PFSK-1 (cell line): ENCODE data around the gene HFE.

Experiments
- FOXP2 ChIP-seq: optimal IDR thresholded peaks from 2 replicates; pipeline ENCODE3; 2011; ENCODE audit warnings: borderline replicate concordance, control low read depth, inconsistent platforms; ENCODE audit not compliant: insufficient read depth; ENCODE audit errors: extremely low read length, extremely low read depth
- POLR2AphosphoS5 ChIP-seq: IDR thresholded peaks from 2 replicates; pipeline ENCODE4 v1.6.1; 2012; ENCODE audit warnings: low read depth, mild to moderate bottlenecking, control low read depth, low read length, moderate library complexity
- SIN3A ChIP-seq: IDR thresholded peaks from 2 replicates; pipeline ENCODE4 v1.6.1; 2012; ENCODE audit warnings: mild to moderate bottlenecking, low read length, moderate library complexity, borderline replicate concordance; ENCODE audit not compliant: insufficient read depth
- TAF1 ChIP-seq: IDR thresholded peaks from 2 replicates; pipeline ENCODE4 v1.6.1; 2012; ENCODE audit warnings: low read length, control low read depth, borderline replicate concordance; ENCODE audit not compliant: insufficient read depth
- TF ChIP-seq, protein P1 (sequence below), 2 experiments: IDR thresholded peaks; 2 replicates each; pipeline versions ENCODE4 v1.6.1 to v1.8.0; 2011 to 2012; ENCODE audit warnings: low read depth in 2 of 2, low read length in 2 of 2, control low read depth in 1 of 2, inconsistent platforms in 1 of 2, mild to moderate bottlenecking in 1 of 2, moderate library complexity in 1 of 2; ENCODE audit not compliant: insufficient read depth in 1 of 2

The HFE gene

DNA sequence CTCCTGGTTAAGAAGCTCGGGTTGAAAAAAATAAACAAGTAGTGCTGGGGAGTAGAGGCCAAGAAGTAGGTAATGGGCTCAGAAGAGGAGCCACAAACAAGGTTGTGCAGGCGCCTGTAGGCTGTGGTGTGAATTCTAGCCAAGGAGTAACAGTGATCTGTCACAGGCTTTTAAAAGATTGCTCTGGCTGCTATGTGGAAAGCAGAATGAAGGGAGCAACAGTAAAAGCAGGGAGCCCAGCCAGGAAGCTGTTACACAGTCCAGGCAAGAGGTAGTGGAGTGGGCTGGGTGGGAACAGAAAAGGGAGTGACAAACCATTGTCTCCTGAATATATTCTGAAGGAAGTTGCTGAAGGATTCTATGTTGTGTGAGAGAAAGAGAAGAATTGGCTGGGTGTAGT, 2.0 kb downstream of the HFE start:
- TF ChIP-seq, protein P1, sequence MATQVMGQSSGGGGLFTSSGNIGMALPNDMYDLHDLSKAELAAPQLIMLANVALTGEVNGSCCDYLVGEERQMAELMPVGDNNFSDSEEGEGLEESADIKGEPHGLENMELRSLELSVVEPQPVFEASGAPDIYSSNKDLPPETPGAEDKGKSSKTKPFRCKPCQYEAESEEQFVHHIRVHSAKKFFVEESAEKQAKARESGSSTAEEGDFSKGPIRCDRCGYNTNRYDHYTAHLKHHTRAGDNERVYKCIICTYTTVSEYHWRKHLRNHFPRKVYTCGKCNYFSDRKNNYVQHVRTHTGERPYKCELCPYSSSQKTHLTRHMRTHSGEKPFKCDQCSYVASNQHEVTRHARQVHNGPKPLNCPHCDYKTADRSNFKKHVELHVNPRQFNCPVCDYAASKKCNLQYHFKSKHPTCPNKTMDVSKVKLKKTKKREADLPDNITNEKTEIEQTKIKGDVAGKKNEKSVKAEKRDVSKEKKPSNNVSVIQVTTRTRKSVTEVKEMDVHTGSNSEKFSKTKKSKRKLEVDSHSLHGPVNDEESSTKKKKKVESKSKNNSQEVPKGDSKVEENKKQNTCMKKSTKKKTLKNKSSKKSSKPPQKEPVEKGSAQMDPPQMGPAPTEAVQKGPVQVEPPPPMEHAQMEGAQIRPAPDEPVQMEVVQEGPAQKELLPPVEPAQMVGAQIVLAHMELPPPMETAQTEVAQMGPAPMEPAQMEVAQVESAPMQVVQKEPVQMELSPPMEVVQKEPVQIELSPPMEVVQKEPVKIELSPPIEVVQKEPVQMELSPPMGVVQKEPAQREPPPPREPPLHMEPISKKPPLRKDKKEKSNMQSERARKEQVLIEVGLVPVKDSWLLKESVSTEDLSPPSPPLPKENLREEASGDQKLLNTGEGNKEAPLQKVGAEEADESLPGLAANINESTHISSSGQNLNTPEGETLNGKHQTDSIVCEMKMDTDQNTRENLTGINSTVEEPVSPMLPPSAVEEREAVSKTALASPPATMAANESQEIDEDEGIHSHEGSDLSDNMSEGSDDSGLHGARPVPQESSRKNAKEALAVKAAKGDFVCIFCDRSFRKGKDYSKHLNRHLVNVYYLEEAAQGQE (IDR thresholded peaks at IDR 0.05; ENCODE audit: insufficient read depth in 1 of 2, low read depth in 2 of 2, low read length in 2 of 2), result no peak
- no peak for TF ChIP-seq TAF1
- no peak for TF ChIP-seq FOXP2
- TF ChIP-seq SIN3A, result no peak
- no peak for TF ChIP-seq POLR2AphosphoS5

DNA sequence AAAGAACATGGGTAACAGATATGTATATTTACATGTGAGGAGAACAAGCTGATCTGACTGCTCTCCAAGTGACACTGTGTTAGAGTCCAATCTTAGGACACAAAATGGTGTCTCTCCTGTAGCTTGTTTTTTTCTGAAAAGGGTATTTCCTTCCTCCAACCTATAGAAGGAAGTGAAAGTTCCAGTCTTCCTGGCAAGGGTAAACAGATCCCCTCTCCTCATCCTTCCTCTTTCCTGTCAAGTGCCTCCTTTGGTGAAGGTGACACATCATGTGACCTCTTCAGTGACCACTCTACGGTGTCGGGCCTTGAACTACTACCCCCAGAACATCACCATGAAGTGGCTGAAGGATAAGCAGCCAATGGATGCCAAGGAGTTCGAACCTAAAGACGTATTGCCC, 5.2 kb downstream of the HFE start:
- TF ChIP-seq POLR2AphosphoS5, result no peak
- no peak for TF ChIP-seq SIN3A
- TF ChIP-seq TAF1, result no peak
- TF ChIP-seq, protein P1 (IDR thresholded peaks at IDR 0.05; ENCODE audit: insufficient read depth in 1 of 2, low read depth in 2 of 2, low read length in 2 of 2), result no peak
- no peak for TF ChIP-seq FOXP2

DNA sequence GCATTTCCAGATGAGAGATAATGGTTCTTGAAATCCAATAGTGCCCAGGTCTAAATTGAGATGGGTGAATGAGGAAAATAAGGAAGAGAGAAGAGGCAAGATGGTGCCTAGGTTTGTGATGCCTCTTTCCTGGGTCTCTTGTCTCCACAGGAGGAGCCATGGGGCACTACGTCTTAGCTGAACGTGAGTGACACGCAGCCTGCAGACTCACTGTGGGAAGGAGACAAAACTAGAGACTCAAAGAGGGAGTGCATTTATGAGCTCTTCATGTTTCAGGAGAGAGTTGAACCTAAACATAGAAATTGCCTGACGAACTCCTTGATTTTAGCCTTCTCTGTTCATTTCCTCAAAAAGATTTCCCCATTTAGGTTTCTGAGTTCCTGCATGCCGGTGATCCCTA, 6.8 kb downstream of the HFE start:
- TF ChIP-seq TAF1 (no peak), POLR2AphosphoS5 (no peak), SIN3A (no peak), FOXP2 (no peak)
- TF ChIP-seq, protein P1 (IDR thresholded peaks at IDR 0.05; ENCODE audit: insufficient read depth in 1 of 2, low read depth in 2 of 2, low read length in 2 of 2), result no peak

DNA sequence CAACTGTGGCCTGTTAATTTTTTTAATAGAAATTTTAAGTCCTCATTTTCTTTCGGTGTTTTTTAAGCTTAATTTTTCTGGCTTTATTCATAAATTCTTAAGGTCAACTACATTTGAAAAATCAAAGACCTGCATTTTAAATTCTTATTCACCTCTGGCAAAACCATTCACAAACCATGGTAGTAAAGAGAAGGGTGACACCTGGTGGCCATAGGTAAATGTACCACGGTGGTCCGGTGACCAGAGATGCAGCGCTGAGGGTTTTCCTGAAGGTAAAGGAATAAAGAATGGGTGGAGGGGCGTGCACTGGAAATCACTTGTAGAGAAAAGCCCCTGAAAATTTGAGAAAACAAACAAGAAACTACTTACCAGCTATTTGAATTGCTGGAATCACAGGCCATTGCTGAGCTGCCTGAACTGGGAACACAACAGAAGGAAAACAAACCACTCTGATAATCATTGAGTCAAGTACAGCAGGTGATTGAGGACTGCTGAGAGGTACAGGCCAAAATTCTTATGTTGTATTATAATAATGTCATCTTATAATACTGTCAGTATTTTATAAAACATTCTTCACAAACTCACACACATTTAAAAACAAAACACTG, 10.1 kb downstream of the HFE start:
- TF ChIP-seq, protein P1 (IDR thresholded peaks at IDR 0.05; ENCODE audit: insufficient read depth in 1 of 2, low read depth in 2 of 2, low read length in 2 of 2), result no peak
- TF ChIP-seq SIN3A, result no peak
- TF ChIP-seq FOXP2, result no peak
- no peak for TF ChIP-seq TAF1
- no peak for TF ChIP-seq POLR2AphosphoS5

DNA sequence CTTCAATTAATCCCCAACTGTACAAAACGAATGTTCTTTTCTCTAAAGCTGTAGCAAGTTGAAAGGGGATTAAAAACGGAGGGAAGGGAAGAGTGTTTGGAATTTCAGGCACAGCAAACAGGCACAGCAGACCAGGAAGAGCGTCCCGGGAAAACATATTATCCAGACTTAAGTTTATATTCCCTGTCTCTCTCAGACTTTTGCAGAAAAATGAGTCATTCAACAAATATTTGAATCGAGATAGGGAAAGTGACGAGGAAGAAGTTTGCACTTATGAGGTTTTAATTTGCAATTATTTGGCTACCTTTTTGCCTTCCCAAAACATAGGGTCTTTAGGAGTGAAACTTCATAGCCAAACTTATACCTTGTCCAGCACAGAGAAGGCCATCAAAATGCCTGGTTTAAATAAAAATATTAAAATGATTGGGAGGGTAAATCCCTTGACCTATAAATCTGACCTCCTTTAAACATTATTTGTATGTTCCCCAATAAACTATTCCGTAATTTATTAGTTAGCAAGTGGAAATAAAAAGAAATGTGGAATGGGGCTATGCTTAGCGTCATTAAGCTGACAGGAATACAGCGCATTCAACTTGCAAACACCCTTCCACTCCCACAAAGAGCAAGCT, 16.0 kb downstream of the HFE start:
- no peak for TF ChIP-seq FOXP2
- TF ChIP-seq POLR2AphosphoS5, result no peak
- TF ChIP-seq TAF1, result no peak
- TF ChIP-seq SIN3A, result no peak
- TF ChIP-seq, protein P1 (IDR thresholded peaks at IDR 0.05; ENCODE audit: insufficient read depth in 1 of 2, low read depth in 2 of 2, low read length in 2 of 2), result no peak
